Astrocyte (in vitro differentiated cells and primary cell): ENCODE data around the gene CFAP141. TPM values are rescaled to one million over a fixed set of nuclear protein-coding genes. Genes with fewer than 3 reads are reported as not detected.
A peak's percentile ranks its signal among the peaks of the same experiment; 100 is the strongest.

Experiments
- DNase-seq: peaks from one replicate; pipeline ENCODE4 v3.0.0-alpha.2; 2010; ENCODE audit warnings: low read depth
- FAIRE-seq: peaks from 2 replicates; lab custom pipeline; 2011; peaks lifted over from hg19 to GRCh38; lab: Jason Lieb, UNC
- H2AFZ ChIP-seq: 2 replicates; pipeline ENCODE4 v1.6.0; 2012; ENCODE audit warnings: low read depth, low read length, inconsistent platforms
- H3K27ac ChIP-seq: 2 replicates; pipeline ENCODE4 v1.5.1; 2011; ENCODE audit warnings: low read depth, low read length, inconsistent platforms
- H3K27me3 ChIP-seq: 2 replicates; pipeline ENCODE4 v1.6.0; 2011; ENCODE audit warnings: low read length, inconsistent platforms; ENCODE audit not compliant: insufficient read depth
- H3K36me3 ChIP-seq: 2 replicates; pipeline ENCODE4 v1.5.1; 2011; ENCODE audit warnings: low read length, inconsistent platforms; ENCODE audit not compliant: insufficient read depth
- H3K4me1 ChIP-seq: 2 replicates; pipeline ENCODE4 v1.5.1; 2011; ENCODE audit warnings: low read length, inconsistent platforms; ENCODE audit not compliant: insufficient read depth
- H3K4me2 ChIP-seq: 2 replicates; pipeline ENCODE4 v1.6.0; 2012; ENCODE audit warnings: low read length, inconsistent platforms
- H3K4me3 ChIP-seq: 2 replicates; pipeline ENCODE4 v1.5.1; 2011; ENCODE audit warnings: low read depth, mild to moderate bottlenecking, low read length, inconsistent platforms; ENCODE audit not compliant: insufficient read depth
- H3K79me2 ChIP-seq: 2 replicates; pipeline ENCODE4 v1.6.0; 2012; ENCODE audit warnings: mild to moderate bottlenecking, low read length, inconsistent platforms; ENCODE audit not compliant: insufficient read depth
- H3K9ac ChIP-seq: 2 replicates; pipeline ENCODE4 v1.6.0; 2012; ENCODE audit warnings: mild to moderate bottlenecking, low read length, inconsistent platforms
- H3K9me3 ChIP-seq: 2 replicates; pipeline ENCODE4 v1.5.1; 2012; ENCODE audit warnings: low read depth, mild to moderate bottlenecking, low read length, inconsistent platforms; ENCODE audit not compliant: insufficient read depth
- H4K20me1 ChIP-seq: 2 replicates; pipeline ENCODE4 v1.6.0; 2012; ENCODE audit warnings: low read length, inconsistent platforms; ENCODE audit not compliant: insufficient read depth
- H3K27ac Mint-ChIP-seq: one replicate; pipeline ENCODE4 v1.8.0; 2021; ENCODE audit warnings: mild to moderate bottlenecking, mixed read lengths; ENCODE audit not compliant: unreplicated experiment
- H3K27me3 Mint-ChIP-seq: one replicate; pipeline ENCODE4 v1.8.0; 2021; ENCODE audit warnings: low read depth, mixed read lengths; ENCODE audit not compliant: unreplicated experiment
- H3K36me3 Mint-ChIP-seq: one replicate; pipeline ENCODE4 v1.8.0; 2021; ENCODE audit warnings: low read depth, mixed read lengths; ENCODE audit not compliant: unreplicated experiment
- H3K4me1 Mint-ChIP-seq: one replicate; pipeline ENCODE4 v1.8.0; 2021; ENCODE audit warnings: low read depth, mixed read lengths; ENCODE audit not compliant: unreplicated experiment
- H3K4me3 Mint-ChIP-seq: one replicate; pipeline ENCODE4 v1.8.0; 2021; ENCODE audit warnings: mild to moderate bottlenecking, moderate library complexity, mixed read lengths; ENCODE audit not compliant: unreplicated experiment
- H3K9me3 Mint-ChIP-seq: one replicate; pipeline ENCODE4 v1.8.0; 2021; ENCODE audit warnings: mild to moderate bottlenecking, mixed read lengths; ENCODE audit not compliant: unreplicated experiment
- EZH2 ChIP-seq: IDR thresholded peaks from 2 replicates; pipeline ENCODE4 v1.6.1; 2012; ENCODE audit warnings: mild to moderate bottlenecking, low read length, inconsistent platforms; ENCODE audit not compliant: insufficient read depth
- total RNA-seq: library from RNA; stranded (reverse); gene quantifications from 2 replicates; pipeline ENCODE4 v1.2.1, GENCODE V29; 2021
- TF ChIP-seq, protein P1 (sequence below): IDR thresholded peaks from 2 replicates; pipeline ENCODE4 v1.5.1; 2011; ENCODE audit warnings: low read depth, mild to moderate bottlenecking, inconsistent platforms, low read length, moderate library complexity; ENCODE audit not compliant: insufficient read depth

CFAP141 gene
- total RNA-seq, 1 donor from 2014 or later, result not detected

DNA sequence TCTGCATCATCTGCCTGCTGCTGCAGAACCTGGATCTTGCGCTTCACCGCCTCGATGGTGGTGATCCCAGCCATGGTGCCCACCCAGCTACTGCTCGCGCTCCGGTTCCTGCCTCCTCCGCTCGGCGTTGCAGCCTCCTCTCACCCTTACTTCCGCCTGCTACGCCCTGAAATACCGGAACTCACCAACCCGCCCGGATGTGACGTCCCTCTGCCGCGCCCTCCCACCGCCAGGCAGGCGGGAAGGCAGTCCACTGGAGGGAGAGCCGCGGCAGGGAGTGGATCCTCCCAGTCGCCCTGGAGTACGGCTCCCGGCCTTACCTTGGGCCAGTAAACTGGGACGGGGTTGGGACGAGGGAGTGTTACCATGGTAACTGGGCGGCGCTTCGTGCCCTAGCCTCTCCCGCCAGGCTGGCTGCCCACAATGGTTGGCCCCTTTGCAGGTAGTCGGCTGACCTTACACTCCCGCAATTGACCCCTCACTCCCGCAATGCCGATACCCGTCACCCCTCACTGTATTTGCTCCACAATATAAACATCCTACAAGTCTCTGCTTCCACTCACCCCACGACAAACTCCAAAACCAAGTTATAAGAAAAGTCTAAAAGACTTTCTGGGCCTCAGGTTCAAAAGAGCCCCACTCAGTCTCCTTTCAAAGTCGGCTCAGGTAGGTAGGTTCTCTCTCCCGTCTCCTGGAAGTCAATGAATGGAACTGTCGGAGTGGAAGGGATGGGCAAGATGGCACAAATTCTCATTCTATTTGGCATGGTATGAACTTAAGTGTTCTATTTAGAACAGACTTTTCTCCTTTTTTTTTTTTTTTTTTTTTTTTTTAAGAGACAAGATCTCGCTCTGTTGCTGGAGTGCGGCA lies 22.9 kb downstream of the CFAP141 start:
- Histone ChIP-seq H3K4me2 (peak overlapping the region; percentile 94), H3K27me3 (peaks cover 7% of the 10 kb centered on the region), H3K27ac (peak overlapping the region; percentile 79), H3K79me2 (peaks cover 48% of the 10 kb centered on the region), H3K4me1 (peaks cover 33% of the 10 kb centered on the region), H3K9me3 (no peaks in the 10 kb centered on the region), H3K9ac (peak overlapping the region; percentile 94), H4K20me1 (peaks cover 46% of the 10 kb centered on the region), H3K36me3 (peaks cover 8% of the 10 kb centered on the region), H3K4me3 (peak overlapping the region; percentile 99), H2AFZ (peak overlapping the region; percentile 67)
- Mint-ChIP-seq H3K9me3 (peaks cover 2% of the 10 kb centered on the region), H3K27me3 (no peaks in the 10 kb centered on the region), H3K4me3 (peak overlapping the region; percentile 100), H3K27ac (peak overlapping the region; percentile 98), H3K4me1 (peaks cover 33% of the 10 kb centered on the region), H3K36me3 (peaks cover 3% of the 10 kb centered on the region)
- no peak for FAIRE-seq
- TF ChIP-seq, protein P1, sequence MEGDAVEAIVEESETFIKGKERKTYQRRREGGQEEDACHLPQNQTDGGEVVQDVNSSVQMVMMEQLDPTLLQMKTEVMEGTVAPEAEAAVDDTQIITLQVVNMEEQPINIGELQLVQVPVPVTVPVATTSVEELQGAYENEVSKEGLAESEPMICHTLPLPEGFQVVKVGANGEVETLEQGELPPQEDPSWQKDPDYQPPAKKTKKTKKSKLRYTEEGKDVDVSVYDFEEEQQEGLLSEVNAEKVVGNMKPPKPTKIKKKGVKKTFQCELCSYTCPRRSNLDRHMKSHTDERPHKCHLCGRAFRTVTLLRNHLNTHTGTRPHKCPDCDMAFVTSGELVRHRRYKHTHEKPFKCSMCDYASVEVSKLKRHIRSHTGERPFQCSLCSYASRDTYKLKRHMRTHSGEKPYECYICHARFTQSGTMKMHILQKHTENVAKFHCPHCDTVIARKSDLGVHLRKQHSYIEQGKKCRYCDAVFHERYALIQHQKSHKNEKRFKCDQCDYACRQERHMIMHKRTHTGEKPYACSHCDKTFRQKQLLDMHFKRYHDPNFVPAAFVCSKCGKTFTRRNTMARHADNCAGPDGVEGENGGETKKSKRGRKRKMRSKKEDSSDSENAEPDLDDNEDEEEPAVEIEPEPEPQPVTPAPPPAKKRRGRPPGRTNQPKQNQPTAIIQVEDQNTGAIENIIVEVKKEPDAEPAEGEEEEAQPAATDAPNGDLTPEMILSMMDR, result no peak
- TF ChIP-seq EZH2, result no peak
- peak; percentile 94 for DNase-seq

DNA sequence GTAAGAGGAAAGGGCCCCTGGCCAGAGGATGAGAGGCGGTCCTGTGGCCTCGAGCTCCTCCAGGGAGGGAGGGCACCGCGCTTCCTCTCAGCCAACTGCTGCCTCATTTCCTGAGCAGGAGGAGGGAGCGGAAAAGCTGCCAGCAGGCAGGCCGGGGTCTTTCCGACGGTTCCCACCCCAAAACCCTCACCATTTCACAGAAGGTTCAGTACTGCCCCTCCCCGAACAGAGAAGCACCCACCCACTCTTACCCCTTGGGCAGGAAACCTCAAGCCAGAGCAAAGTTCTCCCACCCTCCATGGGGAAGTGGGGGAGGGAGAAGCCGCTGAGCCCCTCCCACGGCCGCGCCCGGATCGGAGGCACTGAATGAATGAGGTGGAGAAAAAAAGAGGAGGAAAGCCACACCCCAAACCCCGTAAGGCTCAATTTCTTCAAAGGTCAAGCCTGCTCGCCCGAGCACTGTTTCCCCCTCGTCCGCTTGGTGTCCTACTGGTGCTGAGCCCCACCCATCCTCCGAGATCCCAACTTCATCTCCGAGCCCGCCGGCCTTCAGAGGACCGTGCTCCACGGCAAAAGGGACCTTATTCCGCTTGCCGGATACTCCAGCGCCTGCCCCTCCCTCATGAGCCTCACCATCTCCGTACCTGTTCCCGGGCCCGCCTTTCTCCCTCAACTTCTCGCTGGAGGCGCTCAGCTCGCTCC lies 23.6 kb downstream of the CFAP141 start:
- Histone ChIP-seq H3K27ac (peak overlapping the region; percentile 79), H3K79me2 (peaks cover 56% of the 10 kb centered on the region)
- peak; percentile 81 for DNase-seq

More for the DNA sequence above, 23.6 kb downstream of the CFAP141 start:
- TF ChIP-seq EZH2, result no peak
- TF ChIP-seq, protein P1, result no peak
- Mint-ChIP-seq H3K27ac (peak overlapping the region; percentile 98), H3K9me3 (peaks cover 2% of the 10 kb centered on the region), H3K27me3 (no peaks in the 10 kb centered on the region), H3K36me3 (peaks cover 4% of the 10 kb centered on the region), H3K4me3 (peak overlapping the region; percentile 100), H3K4me1 (peaks cover 41% of the 10 kb centered on the region)
- Histone ChIP-seq H3K4me1 (peaks cover 40% of the 10 kb centered on the region), H3K36me3 (peaks cover 11% of the 10 kb centered on the region), H3K4me2 (peak overlapping the region; percentile 94), H2AFZ (peak overlapping the region; percentile 67), H3K4me3 (peak overlapping the region; percentile 99), H3K9me3 (no peaks in the 10 kb centered on the region), H4K20me1 (peaks cover 53% of the 10 kb centered on the region), H3K27me3 (peaks cover 3% of the 10 kb centered on the region), H3K9ac (peak overlapping the region; percentile 94)
- FAIRE-seq, result no peak
